Measurements from ENCODE around the gene RMP24.

RMP24 gene

DNA sequence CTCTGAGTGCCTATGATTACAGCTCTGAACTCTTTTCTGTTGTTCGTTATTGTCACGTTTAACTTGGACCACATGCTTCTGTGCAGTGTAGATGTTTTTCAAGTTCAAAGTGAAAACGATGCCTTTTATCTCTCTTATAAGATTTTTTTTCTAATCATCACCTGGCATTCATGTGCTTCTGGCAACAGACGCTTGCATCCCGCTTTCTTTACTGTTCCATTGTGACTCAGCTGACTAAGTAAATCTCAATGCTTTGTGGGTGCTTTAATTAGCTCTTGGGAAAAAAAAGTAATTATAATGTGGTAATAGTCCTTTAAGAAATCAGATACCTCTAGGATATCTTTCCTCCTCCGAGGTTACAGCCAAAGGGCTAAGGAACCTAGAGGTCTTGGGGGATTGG is 31.2 kb upstream of the RMP24 start:
- no peak for DNase-seq
- H3K4me3 ChIP-seq = no peak overlapping the region
- H3K9me3 ChIP-seq = no peaks in the 10 kb centered on the region
- no peaks in the 10 kb centered on the region for H3K4me1 ChIP-seq
- TF ChIP-seq, protein P1, sequence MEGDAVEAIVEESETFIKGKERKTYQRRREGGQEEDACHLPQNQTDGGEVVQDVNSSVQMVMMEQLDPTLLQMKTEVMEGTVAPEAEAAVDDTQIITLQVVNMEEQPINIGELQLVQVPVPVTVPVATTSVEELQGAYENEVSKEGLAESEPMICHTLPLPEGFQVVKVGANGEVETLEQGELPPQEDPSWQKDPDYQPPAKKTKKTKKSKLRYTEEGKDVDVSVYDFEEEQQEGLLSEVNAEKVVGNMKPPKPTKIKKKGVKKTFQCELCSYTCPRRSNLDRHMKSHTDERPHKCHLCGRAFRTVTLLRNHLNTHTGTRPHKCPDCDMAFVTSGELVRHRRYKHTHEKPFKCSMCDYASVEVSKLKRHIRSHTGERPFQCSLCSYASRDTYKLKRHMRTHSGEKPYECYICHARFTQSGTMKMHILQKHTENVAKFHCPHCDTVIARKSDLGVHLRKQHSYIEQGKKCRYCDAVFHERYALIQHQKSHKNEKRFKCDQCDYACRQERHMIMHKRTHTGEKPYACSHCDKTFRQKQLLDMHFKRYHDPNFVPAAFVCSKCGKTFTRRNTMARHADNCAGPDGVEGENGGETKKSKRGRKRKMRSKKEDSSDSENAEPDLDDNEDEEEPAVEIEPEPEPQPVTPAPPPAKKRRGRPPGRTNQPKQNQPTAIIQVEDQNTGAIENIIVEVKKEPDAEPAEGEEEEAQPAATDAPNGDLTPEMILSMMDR (IDR thresholded peaks at IDR 0.05) = no peak
- H3K27me3 ChIP-seq = no peaks in the 10 kb centered on the region
- intact Hi-C loops (cut with DNase I; ENCODE audit: low total_unique reads) = no loop called here
- no peak overlapping the region for H3K27ac ChIP-seq
- no peaks in the 10 kb centered on the region for H3K36me3 ChIP-seq

DNA sequence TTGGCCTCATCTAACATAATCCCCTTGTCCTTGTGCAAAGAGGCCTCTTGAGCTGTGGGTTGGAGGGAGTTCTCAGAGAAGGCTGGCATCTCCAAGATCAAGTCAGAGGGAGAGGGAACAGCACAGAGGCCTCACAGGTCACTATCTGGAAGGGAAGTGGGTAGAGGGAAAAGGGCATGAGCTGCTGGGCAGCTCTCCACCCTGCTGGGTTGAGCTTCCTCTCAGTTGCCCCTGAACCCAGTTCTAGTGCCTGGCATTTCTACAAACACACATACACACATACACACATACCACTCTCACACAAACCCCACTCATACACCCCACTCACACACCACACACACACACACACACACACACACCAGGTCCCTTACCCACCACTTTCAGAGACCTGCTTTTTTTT is 30.3 kb upstream of the RMP24 start:
- TF ChIP-seq, protein P1 (IDR thresholded peaks at IDR 0.05) = no peak
- H3K27ac ChIP-seq = no peak overlapping the region
- no peaks in the 10 kb centered on the region for H3K36me3 ChIP-seq
- no peak for DNase-seq
- no peaks in the 10 kb centered on the region for H3K9me3 ChIP-seq
- H3K4me3 ChIP-seq = no peak overlapping the region
- no peaks in the 10 kb centered on the region for H3K27me3 ChIP-seq
- no peaks in the 10 kb centered on the region for H3K4me1 ChIP-seq
- intact Hi-C loops (cut with DNase I; ENCODE audit: low total_unique reads) = no loop called here

DNA sequence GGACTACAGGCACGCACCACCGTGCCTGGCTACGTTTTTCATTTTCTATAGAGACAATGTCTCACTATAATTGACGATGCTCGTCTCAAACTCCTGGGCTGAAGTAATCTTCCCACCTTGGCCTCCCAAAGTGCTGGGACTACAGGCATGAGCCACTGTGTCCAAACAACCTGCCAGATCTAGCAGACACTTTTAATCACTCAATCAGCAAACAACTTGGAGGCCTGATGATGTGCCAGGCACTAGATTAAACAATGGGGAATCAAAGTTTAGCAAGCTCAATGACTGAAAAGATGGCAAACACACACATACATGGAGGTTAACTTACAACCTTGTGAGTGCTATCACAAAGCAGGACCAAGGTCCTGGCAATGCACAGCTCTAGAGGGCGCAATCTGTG is 29.8 kb upstream of the RMP24 start:
- Histone ChIP-seq H3K4me3 (no peak overlapping the region), H3K4me1 (no peaks in the 10 kb centered on the region), H3K9me3 (no peaks in the 10 kb centered on the region), H3K27ac (no peak overlapping the region), H3K36me3 (no peaks in the 10 kb centered on the region), H3K27me3 (no peaks in the 10 kb centered on the region)
- intact Hi-C loops (cut with DNase I; ENCODE audit: low total_unique reads) = no loop called here
- no peak for DNase-seq
- TF ChIP-seq, protein P1 (IDR thresholded peaks at IDR 0.05) = no peak

DNA sequence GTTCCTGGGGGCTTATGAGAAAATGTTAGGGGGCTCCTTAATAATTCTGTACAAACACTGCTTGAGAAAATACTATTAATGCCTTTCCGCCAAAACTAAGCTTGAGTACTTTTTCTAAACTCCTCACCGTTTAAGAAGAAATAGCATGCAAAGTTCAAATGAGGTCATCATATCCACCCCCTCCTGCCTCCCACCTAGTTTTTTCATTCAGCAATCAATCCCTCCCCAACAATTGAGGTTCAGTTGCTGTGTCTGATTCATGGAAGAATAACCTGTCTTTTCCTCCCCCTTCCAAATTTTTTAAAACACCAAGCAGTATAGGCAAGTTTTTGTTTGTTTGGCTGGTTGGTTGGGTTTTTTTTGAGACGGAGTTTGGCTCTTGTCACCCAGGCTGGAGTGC is 24.4 kb upstream of the RMP24 start:
- peaks cover 0 to 10% of the 10 kb centered on the region in 2 donors for H3K27me3 ChIP-seq
- H3K4me3 ChIP-seq = no peak overlapping the region
- H3K36me3 ChIP-seq = no peaks in the 10 kb centered on the region
- H3K9me3 ChIP-seq = no peaks in the 10 kb centered on the region
- no peak for DNase-seq
- TF ChIP-seq, protein P1 (IDR thresholded peaks at IDR 0.05) = no peak
- H3K4me1 ChIP-seq = peaks cover 0 to 8% (median 6%) of the 10 kb centered on the region in 4 donors
- intact Hi-C loops (cut with DNase I; ENCODE audit: low total_unique reads) = loop anchor here (2.0 kb wide), 1 partner anchor 563 kb away; no protein-coding TSS in a partner anchor
- no peak overlapping the region for H3K27ac ChIP-seq

DNA sequence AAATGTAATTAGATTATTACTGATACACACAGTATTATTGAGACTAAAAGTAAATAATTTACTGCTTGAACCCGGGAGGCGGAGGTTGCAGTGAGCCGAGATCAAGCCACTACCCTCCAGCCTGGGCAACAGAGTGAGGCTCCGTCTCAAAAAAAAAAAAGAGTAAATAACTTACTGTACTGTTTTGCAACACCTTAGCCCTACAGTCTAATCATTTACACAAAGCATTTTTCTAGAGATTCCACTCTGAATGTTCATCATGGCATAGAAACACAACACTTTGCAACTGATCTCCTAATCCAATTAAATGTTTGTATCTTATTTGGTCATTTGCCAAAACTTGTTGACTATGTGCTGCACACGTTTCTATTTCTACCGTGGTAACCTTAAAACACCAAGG is 23.4 kb upstream of the RMP24 start:
- intact Hi-C loops (cut with DNase I; ENCODE audit: low total_unique reads) = loop anchor here (2.0 kb wide), 1 partner anchor 564 kb away; no protein-coding TSS in a partner anchor
- peaks cover 0 to 8% (median 6%) of the 10 kb centered on the region in 4 donors for H3K4me1 ChIP-seq
- no peaks in the 10 kb centered on the region for H3K36me3 ChIP-seq
- TF ChIP-seq, protein P1 (IDR thresholded peaks at IDR 0.05) = no peak
- no peak overlapping the region for H3K4me3 ChIP-seq
- H3K27ac ChIP-seq = no peak overlapping the region
- H3K9me3 ChIP-seq = no peaks in the 10 kb centered on the region
- no peak for DNase-seq
- peaks cover 0 to 10% of the 10 kb centered on the region in 2 donors for H3K27me3 ChIP-seq
